Measurements from ENCODE around the gene KCNIP4.
"Not testable (repeated sequence)": the region's sequence is repeated elsewhere in the genome, so short reads cannot be mapped to it uniquely, and the experiment has no call there.

Gene KCNIP4

DNA sequence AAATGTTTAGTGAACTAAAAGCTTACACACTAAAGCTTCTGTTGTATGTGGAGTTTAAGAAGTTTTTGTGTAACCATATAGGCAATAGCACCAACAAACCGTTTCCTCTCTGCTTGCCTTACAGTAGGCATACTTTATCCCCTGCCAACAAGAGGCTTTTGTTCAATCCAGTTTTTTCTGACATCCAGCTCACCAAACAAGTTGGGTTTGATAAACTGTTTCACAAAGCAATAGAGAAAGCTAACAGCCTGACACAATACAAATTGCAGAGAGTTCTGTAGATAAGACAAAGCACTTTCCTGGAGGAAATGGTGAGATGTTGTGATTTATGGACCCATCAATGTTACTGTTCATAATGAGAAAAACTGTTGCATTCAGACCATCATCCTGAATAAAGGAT, 1194.5 kb downstream of the KCNIP4 start:
- DNase-seq (ENCODE audit: low spot score) = peak; percentile 19

DNA sequence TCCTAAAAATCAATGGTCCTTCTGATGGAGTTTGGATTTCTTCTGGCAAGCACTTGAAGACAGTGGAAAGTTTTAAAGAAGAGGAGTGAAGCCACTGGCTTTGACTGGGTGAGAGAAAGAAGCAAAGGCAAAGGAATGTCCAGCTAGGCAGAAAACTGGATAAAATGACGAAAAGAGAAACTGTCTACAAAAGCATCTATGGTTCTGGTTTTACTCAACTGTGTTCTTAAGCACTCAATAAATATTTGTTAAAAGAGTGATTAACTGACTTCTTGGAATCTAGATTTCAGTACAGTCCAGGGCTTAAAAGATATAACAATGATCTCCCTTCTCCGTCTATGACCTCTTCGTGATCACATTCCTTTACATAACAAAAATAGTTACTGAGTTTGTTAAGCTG, 1195.9 kb downstream of the KCNIP4 start:
- no peak for DNase-seq (ENCODE audit: low spot score)

DNA sequence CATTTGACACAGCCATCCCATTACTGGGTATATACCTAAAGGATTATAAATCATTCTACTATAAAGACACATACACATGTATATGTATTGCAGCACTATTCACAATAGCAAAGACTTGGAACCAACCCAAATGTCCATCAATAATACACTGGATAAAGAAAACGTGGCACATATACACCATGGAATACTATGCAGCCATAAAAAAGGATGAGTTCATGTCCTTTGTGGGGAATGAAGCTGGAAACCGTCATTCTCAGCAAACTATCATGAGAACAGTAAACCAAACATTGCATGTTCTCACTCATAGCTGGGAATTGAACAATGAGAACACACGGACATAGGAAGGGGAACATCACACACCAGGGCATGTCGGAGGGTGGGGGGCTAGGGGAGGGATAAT, 1202.6 kb downstream of the KCNIP4 start:
- DNase-seq (ENCODE audit: low spot score) = not testable (repeated sequence)

DNA sequence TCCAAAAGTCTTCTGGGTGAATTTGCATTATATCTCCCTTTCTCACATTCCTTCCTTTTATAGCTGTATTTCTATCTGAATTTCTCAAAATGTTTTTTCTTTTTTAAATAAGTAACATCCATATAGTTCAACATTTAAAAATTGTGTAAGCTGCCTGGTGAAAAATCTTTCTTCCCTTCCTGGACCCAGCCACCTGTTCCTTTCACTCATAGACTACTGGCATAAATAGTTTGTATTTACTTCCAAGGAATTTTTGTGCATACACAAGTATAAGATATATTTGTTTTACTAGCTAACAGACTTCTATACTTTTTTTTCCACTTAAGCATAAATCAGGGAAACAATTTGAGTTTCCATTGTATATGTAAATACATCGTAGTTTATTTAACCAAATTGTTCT, 1212.6 kb downstream of the KCNIP4 start:
- no peak for DNase-seq (ENCODE audit: low spot score)

DNA sequence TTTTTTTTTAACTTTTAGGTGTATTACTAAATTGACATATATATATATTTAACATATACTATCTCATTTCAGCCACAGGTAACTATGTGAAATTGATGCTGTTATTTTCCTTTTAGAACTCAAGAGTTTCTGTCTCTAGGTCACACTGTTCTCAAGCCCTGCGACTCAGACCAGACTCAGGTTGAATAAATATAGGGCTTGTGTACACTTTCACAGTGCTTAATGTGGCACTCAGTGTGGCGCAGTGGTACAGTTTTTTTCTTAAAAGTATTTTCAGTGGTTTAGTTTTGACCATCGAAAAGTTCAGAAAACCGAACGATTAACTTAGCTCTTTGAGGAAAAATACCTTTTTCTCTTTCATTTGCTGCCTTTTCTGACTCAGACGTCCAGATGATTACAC, 1223.7 kb downstream of the KCNIP4 start:
- no peak for DNase-seq (ENCODE audit: low spot score)

DNA sequence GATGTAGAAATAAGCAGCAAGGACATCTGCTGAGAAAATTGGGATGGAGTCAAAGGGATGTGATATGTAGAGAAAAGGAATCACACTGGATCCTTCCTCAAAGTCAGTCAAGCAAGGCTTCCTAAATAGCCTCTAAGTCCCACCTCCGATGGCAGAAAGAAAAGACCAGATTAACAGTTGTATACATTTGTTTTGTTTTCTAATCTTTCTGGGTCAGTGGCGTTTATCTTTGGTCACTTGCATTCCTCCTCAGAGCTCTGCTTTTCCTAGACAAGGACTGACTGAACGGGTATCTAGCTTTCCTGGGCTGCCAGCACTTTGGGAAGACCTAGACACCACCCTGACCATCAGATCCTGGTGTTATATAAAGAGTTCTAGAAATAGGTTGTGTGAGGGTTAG, 1225.1 kb downstream of the KCNIP4 start:
- no peak for DNase-seq (ENCODE audit: low spot score)

DNA sequence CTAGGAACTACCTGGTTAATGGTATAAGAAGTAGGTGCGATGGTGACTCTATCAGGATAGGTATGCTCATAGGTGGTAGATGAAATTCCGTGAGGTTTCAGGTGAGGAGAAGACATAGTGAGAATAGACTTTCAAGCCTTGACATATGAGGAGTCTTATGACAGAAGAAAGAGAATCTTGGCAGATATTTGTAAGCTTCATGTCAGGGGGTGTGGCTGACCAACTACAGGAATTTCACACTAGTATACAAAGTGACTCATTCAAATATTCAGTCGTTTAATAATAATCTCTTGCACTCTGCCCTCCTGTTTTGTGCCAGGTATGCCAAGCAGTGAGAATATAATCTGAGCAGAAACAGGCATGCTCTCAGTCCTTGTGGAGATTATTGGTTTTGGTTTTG, 1225.6 kb downstream of the KCNIP4 start:
- DNase-seq (ENCODE audit: low spot score) = no peak

DNA sequence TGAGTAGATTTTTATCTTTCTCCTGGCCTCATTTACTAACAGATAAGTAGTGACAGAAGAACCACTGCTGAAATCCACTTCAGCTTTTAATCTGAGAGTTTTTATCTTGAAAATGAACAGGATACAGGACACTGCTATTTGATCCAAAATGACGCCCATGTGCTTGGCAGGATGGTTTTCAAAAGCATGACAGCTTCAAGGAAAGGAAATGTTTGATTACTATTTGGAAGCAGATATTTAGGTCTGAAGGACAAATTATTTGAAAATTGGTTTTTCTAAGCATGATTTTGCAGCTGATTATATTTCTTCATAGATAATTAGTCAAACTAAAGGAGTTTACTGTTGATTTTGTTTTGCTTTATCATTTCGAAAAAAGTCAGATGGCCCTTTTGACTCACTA, 1237.2 kb downstream of the KCNIP4 start:
- DNase-seq (ENCODE audit: low spot score) = no peak

DNA sequence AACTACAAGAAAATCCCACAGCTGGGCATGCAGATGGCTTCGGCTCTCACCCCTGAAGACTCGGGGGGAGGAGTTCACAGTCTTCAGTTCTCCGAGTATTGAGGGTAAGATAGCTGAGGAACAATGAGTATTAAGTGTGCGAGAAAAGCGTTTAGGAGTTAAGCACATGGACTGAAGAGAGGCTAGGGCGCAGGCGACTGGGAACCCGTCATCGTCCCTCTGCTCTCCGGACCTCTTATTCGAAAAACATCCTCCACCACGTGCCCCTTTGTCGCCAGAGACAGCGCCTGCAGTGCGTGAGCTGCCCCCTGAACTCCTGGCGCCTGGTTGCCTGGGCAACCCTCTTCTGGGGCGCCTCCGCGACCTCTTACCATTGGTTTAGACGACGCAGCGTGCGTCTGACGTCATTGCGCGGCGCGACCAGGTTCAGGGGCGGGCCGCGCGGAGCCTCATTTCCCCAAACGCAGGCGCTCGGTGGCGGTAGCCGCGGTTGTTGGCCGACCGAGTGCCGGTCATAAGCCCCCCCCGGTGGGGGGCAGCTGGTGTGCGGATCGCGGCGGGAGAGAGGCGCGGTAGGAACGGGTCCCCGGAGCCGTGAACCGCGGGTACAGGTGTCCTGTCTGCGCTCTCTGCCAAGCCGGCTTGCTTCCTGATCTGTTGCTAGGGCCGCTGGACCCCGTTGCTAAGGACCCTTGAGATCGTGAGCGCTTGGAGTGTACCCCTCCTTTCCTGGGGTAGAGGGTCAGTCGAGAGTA, 1248.4 kb downstream of the KCNIP4 start, which contains the start of gene PACRGL:
TSS of gene PACRGL (plus strand) at position 452 of the 755 bp plus-strand sequence. CDS start 4,024 bp downstream, outside the sequence.
- DNase-seq (ENCODE audit: low spot score) = peak; percentile 63

DNA sequence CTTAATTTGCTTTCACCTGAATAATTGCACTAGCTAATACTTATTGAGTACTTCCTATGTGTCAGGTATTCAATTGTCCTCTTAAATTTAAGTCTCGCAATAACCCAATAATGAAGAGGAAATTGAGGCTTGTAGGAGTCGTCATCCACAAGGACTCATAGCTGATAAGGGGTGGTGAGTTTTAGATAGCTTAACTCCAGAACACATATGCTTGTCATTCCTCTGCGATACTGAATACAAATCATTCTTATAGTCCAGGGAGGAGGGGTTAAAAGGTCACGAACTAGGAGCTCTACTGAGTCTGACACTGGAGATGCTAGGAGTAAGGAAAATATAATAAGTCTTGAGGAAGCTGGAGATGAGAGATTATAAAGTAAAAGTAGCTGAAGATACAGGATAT, 1249.8 kb downstream of the KCNIP4 start:
- DNase-seq (ENCODE audit: low spot score) = no peak

DNA sequence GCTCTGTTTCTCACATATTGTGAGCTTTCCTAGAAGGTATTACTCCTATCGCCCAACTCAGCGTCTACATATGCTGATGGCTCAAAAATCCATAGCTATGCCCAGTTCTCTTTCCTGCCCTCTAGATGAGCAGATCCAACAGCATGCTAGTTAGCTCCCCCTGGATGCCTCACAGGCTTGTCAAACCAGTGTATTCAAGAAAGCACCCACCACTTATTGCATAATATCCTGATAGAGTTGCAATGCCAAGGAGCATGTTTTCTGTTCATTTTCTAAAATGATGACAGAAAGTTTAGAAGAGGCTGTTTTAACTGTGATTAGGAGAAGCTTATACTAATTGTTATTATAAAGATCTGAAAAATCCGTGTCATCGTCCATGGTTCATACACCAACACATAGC, 1250.2 kb downstream of the KCNIP4 start:
- no peak for DNase-seq (ENCODE audit: low spot score)

DNA sequence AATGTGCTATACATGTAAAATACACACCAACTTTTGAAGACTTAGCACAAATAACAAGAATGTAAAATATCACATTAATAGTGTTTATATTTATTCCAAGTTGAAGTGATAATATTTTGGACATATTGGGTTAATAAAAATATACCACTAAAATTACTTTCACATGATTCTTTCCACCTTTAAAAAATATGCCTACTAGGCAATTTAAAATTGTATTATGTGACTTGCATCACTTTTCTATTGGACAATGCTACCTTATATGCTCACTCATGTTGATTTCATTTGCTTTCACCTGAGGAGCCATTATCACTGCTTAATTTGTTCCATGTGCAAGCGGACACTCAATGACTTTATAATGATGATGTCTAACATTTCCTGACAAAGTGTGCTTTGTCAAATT, 1251.8 kb downstream of the KCNIP4 start:
- no peak for DNase-seq (ENCODE audit: low spot score)

DNA sequence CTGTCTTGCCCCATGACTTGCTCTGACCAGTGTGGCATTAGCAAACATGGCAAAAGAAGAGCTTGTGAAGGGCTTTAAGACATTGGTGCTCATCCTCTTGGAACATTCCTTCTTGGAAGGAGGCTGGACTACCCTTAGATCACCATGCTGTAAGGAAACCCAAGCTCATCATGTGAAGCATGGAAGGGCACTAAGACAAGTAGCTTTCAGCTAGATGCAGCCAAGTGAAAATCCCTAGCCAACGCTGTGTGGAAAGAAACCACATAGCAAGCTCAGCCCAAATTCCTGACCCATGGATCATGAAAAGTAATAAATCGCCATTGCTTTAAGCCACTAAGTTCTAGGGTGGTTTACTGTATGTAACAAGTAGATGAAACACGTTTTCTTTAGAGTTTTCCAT, 1260.7 kb downstream of the KCNIP4 start:
- no peak for DNase-seq (ENCODE audit: low spot score)

DNA sequence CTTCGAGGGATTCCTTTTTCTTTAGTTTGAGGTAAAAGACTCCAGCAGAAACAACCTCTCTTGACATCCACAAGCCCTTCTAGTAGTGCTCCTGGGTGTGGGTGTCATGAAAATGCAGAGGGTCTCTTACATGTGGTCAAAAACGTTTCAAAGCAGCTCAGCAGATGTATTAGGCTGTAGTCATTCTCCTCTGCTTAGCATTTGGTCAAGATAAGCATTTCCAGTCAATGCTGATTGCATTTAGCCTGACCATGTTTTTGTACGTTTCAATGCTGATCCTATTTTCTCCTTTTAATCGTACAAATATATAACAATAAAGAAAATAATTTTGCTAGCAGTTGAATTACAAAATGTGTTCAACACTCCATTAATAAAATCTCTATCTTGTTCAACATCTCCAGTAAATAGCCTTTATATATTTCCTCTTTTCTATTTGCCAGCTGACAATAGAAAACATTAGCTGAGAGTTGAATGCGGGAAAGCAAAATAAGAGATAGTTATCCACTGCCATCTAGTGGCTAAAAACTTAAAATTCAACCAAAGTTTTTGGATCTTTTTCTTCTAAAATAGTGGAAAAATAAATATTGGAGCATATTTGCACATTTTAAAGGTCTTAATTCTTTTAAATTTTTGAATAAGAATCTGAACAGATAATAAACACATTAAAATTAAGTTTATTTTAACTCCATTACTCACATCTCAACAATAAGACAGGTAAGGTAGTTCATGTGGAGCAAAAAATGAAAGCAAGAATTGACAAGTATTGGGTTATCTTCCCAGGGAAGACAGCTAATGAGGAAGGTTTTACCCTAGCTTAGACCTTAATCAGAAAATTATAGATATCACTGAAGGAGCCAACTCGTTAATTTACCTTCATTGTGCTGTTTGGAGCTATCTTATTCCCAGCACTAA, 1263.5 kb downstream of the KCNIP4 start:
- peak; percentile 9 for DNase-seq (ENCODE audit: low spot score)

DNA sequence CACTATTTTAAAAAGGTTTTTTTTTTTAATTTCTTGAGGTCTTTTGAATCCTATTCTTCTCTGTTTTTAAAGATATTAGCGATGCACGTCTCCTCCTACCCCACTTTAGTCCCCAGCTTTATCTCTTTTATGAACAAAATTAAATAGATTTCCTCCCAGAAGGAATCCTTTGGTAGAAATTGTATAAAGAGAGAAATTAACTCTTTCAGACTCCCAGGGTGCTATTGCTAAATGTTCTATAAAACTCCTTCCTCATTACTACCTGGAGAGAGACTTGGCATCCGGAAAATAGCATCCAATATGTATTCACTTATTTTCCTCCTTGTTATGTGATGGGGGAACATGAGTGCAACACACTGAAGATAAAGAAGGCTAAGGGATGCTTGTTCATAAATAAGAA, 1264.8 kb downstream of the KCNIP4 start:
- no peak for DNase-seq (ENCODE audit: low spot score)

DNA sequence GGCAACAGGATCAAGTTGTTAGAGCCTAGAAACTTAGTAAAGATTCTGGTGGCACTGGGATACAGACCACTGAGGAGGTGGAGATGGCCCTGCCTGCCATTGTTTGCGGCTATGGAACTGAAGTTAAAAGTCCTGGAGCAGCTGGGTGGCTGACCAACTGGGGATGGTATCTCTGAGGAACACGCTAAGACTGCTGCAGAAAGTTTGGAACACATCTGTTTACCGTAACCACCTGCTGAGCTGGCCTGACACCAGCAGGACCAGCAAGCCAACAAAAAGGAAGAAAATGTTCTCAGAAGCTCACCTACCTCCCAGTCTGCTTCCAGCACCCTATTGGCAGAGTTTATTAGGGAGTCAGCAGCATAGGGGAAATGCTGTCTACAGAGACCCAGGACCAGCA, 1265.7 kb downstream of the KCNIP4 start:
- no peak for DNase-seq (ENCODE audit: low spot score)

DNA sequence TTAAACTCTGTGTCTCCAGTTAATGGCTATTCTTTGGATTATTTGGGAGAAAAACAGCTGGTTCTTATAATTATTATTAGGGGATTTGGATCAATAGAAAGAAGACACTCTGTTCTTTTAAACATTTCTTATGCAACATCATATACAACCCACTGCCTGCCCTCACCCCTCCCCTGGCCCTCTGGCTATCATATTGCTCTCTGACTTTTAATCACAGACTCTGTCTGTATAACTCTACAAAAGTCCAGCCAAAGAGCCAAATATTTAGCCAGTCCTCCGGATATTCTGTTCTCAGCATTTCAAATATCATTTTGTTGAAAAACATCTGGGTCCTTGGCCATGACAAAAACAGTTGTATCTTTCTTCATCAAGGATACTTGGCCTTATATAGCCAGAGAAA, 1267.3 kb downstream of the KCNIP4 start:
- DNase-seq (ENCODE audit: low spot score) = no peak

DNA sequence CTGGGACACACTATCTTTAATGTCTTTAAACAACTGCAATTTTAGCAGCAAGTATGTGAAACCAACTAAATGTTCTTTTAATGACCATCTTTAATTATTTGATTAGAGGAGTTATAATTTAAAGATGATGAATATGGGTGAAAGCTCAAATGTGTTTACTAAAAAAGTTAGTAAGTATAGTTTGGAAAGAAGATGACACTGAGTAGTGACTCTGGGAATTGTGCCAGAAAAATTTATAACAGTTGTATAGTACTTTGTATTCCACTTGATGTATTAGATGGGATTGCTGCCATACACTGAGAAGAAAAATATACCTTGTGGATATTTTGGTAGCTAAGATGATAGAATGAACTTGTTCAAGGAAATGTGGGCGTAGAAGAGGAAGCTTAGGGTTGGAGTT, 1267.8 kb downstream of the KCNIP4 start:
- DNase-seq (ENCODE audit: low spot score) = no peak

DNA sequence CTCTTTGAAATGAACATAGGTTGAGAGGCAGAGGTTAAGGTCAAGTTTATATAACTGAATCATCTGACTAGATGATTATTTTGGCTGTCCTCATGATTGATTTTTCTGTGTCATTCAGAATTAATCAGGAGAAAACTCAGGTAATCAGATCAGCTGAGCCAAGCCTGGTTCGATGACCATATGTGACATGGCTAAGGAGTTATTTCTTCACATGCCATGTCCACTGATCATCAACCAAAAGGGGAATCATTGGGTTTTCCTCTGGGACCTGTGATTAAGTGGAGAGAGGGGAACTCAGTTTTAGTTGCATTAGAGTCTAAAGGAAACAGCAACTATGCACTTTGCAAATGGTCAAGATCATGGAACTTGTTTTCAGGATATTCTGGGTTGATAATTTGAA, 1268.6 kb downstream of the KCNIP4 start:
- no peak for DNase-seq (ENCODE audit: low spot score)

Data from COLO829 (cell line).